DMS114 treated with DMSO at 0.1 percent for 48 hours (cell line): ENCODE measurements around the gene CAMTA1.
"Not testable (repeated sequence)": the region's sequence is repeated elsewhere in the genome, so short reads cannot be mapped to it uniquely, and the experiment has no call there.

Experiments
- DNase-seq: peaks from one replicate; lab custom pipeline; 2025; ENCODE audit not compliant: unreplicated experiment; lab: John Stamatoyannopoulos, UW

The CAMTA1 gene

DNA sequence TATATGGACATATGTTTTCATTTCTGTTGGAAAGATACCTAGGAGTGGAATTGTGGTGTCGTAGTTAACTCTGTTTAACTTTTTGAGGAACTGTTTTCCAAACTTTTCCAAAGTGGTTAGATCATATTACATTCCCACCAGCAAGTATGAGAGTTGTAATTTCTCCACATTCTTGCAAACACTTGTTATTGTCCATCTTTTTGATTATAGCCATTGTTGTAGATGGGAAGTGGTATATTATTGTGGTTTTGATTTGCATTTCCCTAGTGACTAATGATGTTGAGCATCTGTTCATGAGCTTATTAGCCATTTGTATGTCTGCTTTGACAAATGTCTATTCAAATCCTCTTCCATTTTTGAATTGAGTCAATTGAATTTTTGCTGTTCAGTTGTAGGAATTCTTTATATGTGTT is 19.8 kb downstream of the CAMTA1 start:
- no peak for DNase-seq

DNA sequence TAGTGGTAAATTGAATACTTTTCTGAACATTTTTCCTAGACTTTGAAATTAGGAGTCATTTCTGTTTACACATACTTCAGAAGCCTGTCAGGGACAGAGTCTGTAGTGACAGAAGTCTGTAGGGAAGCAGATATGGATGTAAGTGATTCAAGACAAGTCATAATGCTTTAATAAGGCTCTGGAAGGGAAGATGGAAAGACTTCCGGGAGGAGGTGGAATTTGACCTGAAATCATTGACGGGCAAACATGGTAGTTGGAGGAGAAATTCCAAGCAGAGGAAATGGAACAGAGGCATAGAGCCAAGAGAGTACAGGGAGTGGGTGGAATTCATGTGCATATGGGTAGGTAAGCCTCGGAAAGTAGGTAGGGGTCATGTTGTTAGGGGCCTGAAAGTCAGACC is 22.5 kb downstream of the CAMTA1 start:
- no peak for DNase-seq

DNA sequence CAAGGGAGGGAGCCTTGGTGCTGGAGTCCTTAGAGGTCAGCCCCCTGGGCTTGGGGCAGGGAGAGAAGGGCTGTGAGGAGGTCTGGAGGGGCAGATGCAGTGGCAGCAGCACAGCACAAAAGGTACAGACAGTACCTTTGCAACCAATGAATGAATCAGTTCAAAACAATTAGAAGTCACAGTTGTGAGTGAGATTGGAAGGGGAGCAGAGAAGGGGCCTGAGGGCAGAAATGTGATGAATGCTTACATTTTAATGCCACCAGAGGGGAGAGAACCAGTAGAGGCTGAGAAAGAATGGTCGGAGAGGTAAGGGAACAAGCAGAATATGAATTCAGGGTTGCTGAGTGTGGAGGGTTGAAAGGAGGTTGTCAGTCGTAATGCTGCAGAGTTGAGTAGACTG is 24.2 kb downstream of the CAMTA1 start:
- DNase-seq = no peak

DNA sequence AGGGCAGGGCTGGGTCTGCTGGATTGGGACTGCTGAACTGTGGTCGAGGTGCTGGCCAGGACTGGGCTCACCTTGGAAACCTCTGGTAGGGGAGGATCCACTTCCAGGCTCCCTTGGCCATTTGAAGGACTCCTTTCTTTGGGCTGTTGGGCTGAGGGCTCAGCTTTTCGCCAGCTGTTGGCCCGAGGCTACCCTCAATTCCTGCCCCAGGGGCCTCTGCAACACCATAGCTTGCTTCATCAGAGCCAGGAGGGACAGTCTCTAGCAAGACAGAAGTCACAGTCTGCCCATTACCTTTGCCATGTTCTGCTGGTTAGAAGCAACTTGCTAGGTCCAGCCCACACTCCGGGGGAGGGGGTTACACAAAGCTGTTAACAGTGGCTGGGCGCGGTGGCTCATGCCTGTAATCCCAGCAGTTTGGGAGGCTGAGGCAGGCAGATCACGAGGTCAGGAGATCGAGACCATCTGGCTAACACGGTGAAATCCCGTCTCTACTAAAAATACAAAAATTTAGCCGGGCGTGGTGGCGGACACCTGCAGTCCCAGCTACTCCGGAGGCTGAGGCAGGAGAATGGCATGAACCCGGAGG is 25.0 kb downstream of the CAMTA1 start:
- not testable (repeated sequence) for DNase-seq

DNA sequence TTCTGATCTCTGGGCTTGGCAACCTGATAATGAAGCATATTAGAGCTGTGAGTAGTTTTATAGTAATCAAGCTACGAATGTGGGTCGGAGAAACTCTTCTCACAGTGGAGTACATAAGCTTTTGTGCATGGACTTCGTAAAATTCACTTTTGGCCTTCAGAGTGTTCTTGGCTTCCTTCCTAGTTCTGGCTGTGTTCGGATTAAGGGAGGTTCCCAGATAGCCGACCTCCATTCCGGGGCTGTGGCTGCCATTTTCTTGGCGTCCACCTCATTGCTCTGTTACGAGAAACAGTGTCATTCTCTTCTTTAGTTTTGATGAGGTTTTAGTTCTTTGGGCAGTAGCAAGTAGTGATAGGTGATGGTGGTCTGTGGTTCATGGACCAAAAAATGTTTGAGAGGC is 26.3 kb downstream of the CAMTA1 start:
- DNase-seq = no peak

DNA sequence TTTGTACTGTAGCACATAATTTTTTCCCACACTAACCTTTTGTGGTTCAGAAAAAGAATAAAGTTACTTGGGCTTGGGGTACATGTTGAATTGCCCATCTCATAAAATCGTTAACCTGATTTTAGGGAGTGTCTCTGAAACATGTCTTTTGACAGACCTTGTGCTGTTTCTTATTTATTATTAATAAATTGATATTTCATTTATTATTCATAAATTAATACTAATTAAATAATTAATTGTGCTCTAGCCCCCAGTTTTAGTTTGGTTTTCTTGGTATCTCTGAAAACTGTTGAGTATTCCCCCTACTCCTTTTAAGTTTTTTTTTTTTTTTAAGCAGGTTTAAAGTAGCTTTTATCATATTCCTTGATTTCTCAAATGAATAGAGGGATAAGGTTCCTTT is 27.9 kb downstream of the CAMTA1 start:
- no peak for DNase-seq

- no peak for DNase-seq
These were observed 30.5 kb downstream of the CAMTA1 start for GRCh38 chr1:6815726-6816125.

GRCh38 chr1:6819246-6820040 is 34.2 kb downstream of the CAMTA1 start:
- DNase-seq = no peak

DNA sequence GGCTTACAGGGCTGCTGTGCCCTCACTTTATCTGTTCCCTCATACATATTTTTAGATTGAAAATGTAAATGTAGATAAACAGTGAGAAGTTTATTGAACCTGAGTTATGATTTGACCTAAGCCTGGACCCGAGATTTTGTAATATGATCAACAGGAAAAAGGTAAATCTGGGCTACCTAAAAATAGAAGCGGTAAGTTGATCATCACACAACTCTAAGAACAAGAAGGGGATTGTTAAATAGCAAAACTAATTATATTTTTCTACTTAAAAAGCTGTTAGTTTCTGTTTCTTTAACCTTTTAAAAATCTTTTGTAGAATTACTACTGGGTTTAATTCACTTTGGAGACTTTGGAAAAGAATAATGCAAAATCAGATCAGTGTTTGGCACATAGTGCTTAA is 35.6 kb downstream of the CAMTA1 start:
- DNase-seq = no peak

- no peak for DNase-seq
These were observed 37.5 kb downstream of the CAMTA1 start for GRCh38 chr1:6822530-6823359.

- DNase-seq = no peak
These were observed 38.5 kb downstream of the CAMTA1 start for GRCh38 chr1:6823793-6824192.

- DNase-seq = no peak
These were observed 39.6 kb downstream of the CAMTA1 start for GRCh38 chr1:6824665-6825368.

- DNase-seq = no peak
These were observed 40.6 kb downstream of the CAMTA1 start for GRCh38 chr1:6825828-6826227.

- DNase-seq = no peak
These were observed 41.8 kb downstream of the CAMTA1 start for GRCh38 chr1:6827079-6827478.

- DNase-seq = no peak
These were observed 42.4 kb downstream of the CAMTA1 start for GRCh38 chr1:6827630-6828165.

DNA sequence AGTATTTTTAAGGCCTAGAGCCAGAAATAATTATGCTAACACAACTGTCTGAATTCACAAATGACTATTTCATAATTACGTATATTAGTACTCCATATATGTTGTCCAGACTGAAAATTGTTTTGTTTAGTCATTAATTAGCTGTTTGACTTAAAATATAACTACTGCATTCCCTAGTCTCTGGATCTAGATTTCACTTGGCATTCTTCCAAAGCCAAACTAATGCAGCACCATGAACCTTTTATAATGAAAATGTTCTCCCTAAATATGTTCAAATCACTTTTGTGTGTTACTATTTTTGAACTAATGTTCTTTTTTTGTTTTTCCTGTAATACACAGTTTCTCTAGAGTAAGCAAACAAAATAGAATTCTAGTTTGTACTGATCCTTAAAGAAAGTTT is 46.1 kb downstream of the CAMTA1 start:
- no peak for DNase-seq

DNA sequence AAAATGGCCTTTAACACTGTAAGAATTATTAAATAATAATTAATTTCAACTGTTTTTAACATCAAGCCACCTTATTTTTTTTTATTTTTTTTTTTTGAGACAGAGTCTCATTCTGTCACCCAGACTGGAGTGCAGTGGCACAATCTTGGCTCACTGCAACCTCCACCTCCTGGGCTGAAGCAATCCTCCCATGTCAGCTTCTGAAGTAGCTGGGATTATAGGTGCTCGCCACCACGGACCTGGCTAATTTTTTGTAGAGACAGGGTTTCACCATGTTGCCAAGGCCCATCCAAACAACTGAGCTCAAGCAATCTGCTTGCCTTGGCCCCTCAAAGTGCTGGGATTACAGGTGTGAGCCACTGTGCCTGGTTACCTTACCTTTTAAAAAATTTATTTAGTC is 46.8 kb downstream of the CAMTA1 start:
- DNase-seq = not testable (repeated sequence)

GRCh38 chr1:6832531-6833188 is 47.4 kb downstream of the CAMTA1 start:
- DNase-seq = no peak

- no peak for DNase-seq
These were observed 48.5 kb downstream of the CAMTA1 start for GRCh38 chr1:6833804-6834203.

- DNase-seq = no peak
These were observed 49.1 kb downstream of the CAMTA1 start for GRCh38 chr1:6834366-6834765.

- no peak for DNase-seq
These were observed 49.9 kb downstream of the CAMTA1 start for GRCh38 chr1:6835139-6835538.
